Endothelial cell of umbilical vein (primary cell): ENCODE data around the gene LYRM9.

Experiments used
- EZH2 ChIP-seq: IDR thresholded peaks from 2 replicates; pipeline ENCODE4 v1.6.1; 2012; ENCODE audit warnings: borderline replicate concordance, low read depth, mild to moderate bottlenecking, moderate library complexity, low read length, inconsistent platforms; ENCODE audit not compliant: severe bottlenecking
- TF ChIP-seq, protein P1 (sequence below), 2 donors: IDR thresholded peaks; 1 replicate in 1 of 2; 2 replicates in 1 of 2; pipeline ENCODE4 v1.5.1; 2011; ENCODE audit warnings: low read length in 2 of 2, mild to moderate bottlenecking in 2 of 2, moderate library complexity in 2 of 2, control low read depth in 1 of 2, inconsistent platforms in 1 of 2, low read depth in 1 of 2; ENCODE audit not compliant: insufficient read depth in 1 of 2; ENCODE audit errors: extremely low read depth in 1 of 2

DNA sequence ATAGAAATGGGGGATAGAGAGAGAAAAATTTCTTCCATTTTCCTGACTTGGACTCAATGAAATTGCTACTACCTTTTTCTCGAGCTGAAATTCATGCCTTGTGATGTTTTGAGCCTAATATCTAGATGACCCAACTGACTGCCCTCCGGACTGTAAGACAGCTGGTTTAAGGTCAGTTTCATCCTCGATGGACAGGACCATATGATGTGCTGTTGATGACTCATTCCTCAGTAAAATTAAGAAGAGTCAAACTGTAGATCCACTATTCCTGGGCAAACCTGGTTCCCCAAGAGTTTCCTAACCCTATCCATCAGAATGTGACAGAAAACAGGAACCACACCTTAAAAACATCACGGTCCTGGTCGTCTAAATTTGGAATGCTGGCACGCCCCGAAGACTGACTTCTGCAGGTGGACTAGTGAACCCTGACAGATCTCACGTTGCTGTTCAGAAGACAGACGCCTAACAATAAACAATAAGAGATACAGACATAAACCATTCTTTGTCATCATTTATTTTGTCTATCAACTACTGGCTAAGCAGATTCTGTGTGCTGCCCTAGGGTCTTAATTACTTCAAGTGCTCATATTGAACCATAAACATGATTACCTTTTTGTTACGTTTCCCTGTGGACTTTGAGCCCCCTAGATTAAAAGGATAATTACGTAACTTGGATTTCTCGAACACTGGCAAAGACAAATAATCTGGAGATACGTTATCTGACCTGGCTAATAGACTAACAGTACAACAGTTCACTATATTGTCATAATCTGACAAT is 47.7 kb downstream of the LYRM9 start:
- TF ChIP-seq EZH2 = no peak
- TF ChIP-seq, protein P1, sequence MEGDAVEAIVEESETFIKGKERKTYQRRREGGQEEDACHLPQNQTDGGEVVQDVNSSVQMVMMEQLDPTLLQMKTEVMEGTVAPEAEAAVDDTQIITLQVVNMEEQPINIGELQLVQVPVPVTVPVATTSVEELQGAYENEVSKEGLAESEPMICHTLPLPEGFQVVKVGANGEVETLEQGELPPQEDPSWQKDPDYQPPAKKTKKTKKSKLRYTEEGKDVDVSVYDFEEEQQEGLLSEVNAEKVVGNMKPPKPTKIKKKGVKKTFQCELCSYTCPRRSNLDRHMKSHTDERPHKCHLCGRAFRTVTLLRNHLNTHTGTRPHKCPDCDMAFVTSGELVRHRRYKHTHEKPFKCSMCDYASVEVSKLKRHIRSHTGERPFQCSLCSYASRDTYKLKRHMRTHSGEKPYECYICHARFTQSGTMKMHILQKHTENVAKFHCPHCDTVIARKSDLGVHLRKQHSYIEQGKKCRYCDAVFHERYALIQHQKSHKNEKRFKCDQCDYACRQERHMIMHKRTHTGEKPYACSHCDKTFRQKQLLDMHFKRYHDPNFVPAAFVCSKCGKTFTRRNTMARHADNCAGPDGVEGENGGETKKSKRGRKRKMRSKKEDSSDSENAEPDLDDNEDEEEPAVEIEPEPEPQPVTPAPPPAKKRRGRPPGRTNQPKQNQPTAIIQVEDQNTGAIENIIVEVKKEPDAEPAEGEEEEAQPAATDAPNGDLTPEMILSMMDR (IDR thresholded peaks at IDR 0.05; ENCODE audit: extremely low read depth in 1 of 2, insufficient read depth in 1 of 2, low read depth in 1 of 2, low read length in 2 of 2) = no peak
